Peyer's patch (tissue), 4 donors: Measurements from ENCODE around the gene BEX4. TPM values are rescaled to one million over a fixed set of nuclear protein-coding genes. Genes with fewer than 3 reads are reported as not detected.

ENCODE experiments used
- DNase-seq, 3 donors: peaks; one replicate each; pipeline ENCODE4 v3.0.0-alpha.2; 2017 to 2019
- H3K27ac ChIP-seq, 4 donors: fragments of 200-600 bp; sonication (generic); one replicate each; pipeline ENCODE4 v1.5.1; 2016 to 2019
- H3K27me3 ChIP-seq, 2 donors: fragments of 200-600 bp; sonication (generic); one replicate each; pipeline ENCODE4 v1.5.1; 2019
- H3K36me3 ChIP-seq, 3 donors: fragments of 200-600 bp; sonication (generic); one replicate each; pipeline ENCODE4 v1.5.1; 2016 to 2019
- H3K4me1 ChIP-seq, 4 donors: fragments of 200-600 bp; sonication (generic); one replicate each; pipeline ENCODE4 v1.5.1; 2016 to 2019
- H3K4me3 ChIP-seq, 4 donors: fragments of 200-600 bp; sonication (generic); 1 replicate in 3 of 4; 2 replicates in 1 of 4; pipeline ENCODE4 v1.5.1; 2016 to 2019; ENCODE audit warnings: mild to moderate bottlenecking in 1 of 4
- H3K9me3 ChIP-seq, 4 donors: fragments of 200-600 bp; sonication (generic); one replicate each; pipeline ENCODE4 v1.5.1; 2016 to 2019; ENCODE audit warnings: mild to moderate bottlenecking in 1 of 4
- CTCF ChIP-seq, 6 experiments: fragments of 450-650 bp in 4 of 6; fragments of 200-600 bp in 2 of 6; sonication (generic) in 1 of 6; IDR thresholded peaks; one replicate each; pipeline ENCODE4 v1.5.1; 2017 to 2019; ENCODE audit warnings: antibody characterized with exemption in 6 of 6, mild to moderate bottlenecking in 3 of 6, moderate library complexity in 1 of 6
- POLR2A ChIP-seq, 2 donors: fragments of 450-650 bp; IDR thresholded peaks; one replicate each; pipeline ENCODE4 v1.5.1; 2017; ENCODE audit warnings: antibody characterized with exemption in 2 of 2, mild to moderate bottlenecking in 2 of 2, moderate library complexity in 2 of 2
- total RNA-seq, 4 donors: library from RNA; depleted of rRNA; stranded (reverse); fragments of >200 nt; gene quantifications; one replicate each; pipeline ENCODE4 v1.1.0, GENCODE V29; 2016

BEX4 gene
- total RNA-seq, 4 donors from 2014 or later, result 4.4 to 16.5 (median 10.2) TPM

- TF ChIP-seq POLR2A (IDR thresholded peaks at IDR 0.05) (no peak), CTCF (IDR thresholded peaks at IDR 0.05) (no peak)
- Histone ChIP-seq H3K9me3 (no peaks in the 10 kb centered on the region), H3K36me3 (no peaks in the 10 kb centered on the region), H3K4me1 (no peaks in the 10 kb centered on the region), H3K27me3 (no peaks in the 10 kb centered on the region), H3K27ac (no peak overlapping the region), H3K4me3 (no peak overlapping the region)
- no peak for DNase-seq
These were observed 41.7 kb downstream of the BEX4 start for GRCh38 chrX:103256651-103257050.

- Histone ChIP-seq H3K27me3 (no peaks in the 10 kb centered on the region), H3K27ac (no peak overlapping the region), H3K9me3 (no peaks in the 10 kb centered on the region), H3K36me3 (no peaks in the 10 kb centered on the region), H3K4me1 (no peaks in the 10 kb centered on the region), H3K4me3 (no peak overlapping the region)
- no peak for DNase-seq
- TF ChIP-seq POLR2A (IDR thresholded peaks at IDR 0.05) (no peak), CTCF (IDR thresholded peaks at IDR 0.05) (no peak)
These were observed 43.4 kb downstream of the BEX4 start for GRCh38 chrX:103258275-103258674.

Other genes with a start within 250 kb of the BEX4 start
- gene BEX1, start 150.9 kb upstream of the BEX4 start, total RNA-seq, result 1 to 10 TPM; 1.2 to 5.0 (median 2.3) TPM
- gene NXF3, start 122.0 kb upstream of the BEX4 start, total RNA-seq, result 10 to 100 TPM in 3 of 4 donors, 1 to 10 TPM in 1; 8.2 to 63.5 (median 14.0) TPM
- gene TCEAL8, start 40.0 kb downstream of the BEX4 start, total RNA-seq, result 10 to 100 TPM; 14.7 to 74.3 (median 22.9) TPM
- gene TCEAL5, start 61.6 kb downstream of the BEX4 start, total RNA-seq, result not detected
- gene BEX2, start 95.9 kb downstream of the BEX4 start, total RNA-seq, result 1 to 10 TPM in 3 of 4 donors, not detected in 1; 1.8 to 7.1 (median 4.4) TPM
- 1 to 10 TPM; 1.1 to 5.8 (median 2.1) TPM for gene TCEAL7, start 115.1 kb downstream of the BEX4 start, total RNA-seq
- 10 to 100 TPM in 2 of 4 donors, 1 to 10 TPM in 2; 4.2 to 33.0 (median 9.7) TPM for gene TCEAL9, start 141.4 kb downstream of the BEX4 start, total RNA-seq
- 100 to 1,000 TPM in 1 of 4 donors, 10 to 100 TPM in 2, 1 to 10 TPM in 1; 9.1 to 102 (median 17.9) TPM for gene BEX3, start 161.4 kb downstream of the BEX4 start, total RNA-seq